GM10266 (cell line): ENCODE results near the gene PRKCB.
"Not testable (repeated sequence)": the region's sequence is repeated elsewhere in the genome, so short reads cannot be mapped to it uniquely, and the experiment has no call there.

ENCODE experiments used
- DNase-seq: peaks from one replicate; pipeline ENCODE4 v3.0.0; 2012; ENCODE audit errors: extremely low spot score
- CTCF ChIP-seq: IDR thresholded peaks from 2 replicates; pipeline ENCODE4 v1.5.1; 2012; ENCODE audit warnings: mild to moderate bottlenecking, low read depth; ENCODE audit not compliant: control insufficient read depth, insufficient read depth; ENCODE audit errors: missing control alignments

Gene PRKCB

GRCh38 chr16:24094660-24095059 is 258.9 kb downstream of the PRKCB start:
- TF ChIP-seq CTCF: no peak
- DNase-seq: no peak

GRCh38 chr16:24098896-24099295 is 263.1 kb downstream of the PRKCB start:
- TF ChIP-seq CTCF: no peak
- DNase-seq: no peak

- DNase-seq: no peak
- no peak for TF ChIP-seq CTCF
Observed at GRCh38 chr16:24101431-24101830, 265.6 kb downstream of the PRKCB start.

- no peak for TF ChIP-seq CTCF
- no peak for DNase-seq
Observed at GRCh38 chr16:24102209-24102660, 266.5 kb downstream of the PRKCB start.

- DNase-seq: not testable (repeated sequence)
Observed at GRCh38 chr16:24105471-24105870, 269.7 kb downstream of the PRKCB start.

- DNase-seq: not testable (repeated sequence)
Observed at GRCh38 chr16:24108090-24108489, 272.3 kb downstream of the PRKCB start.

GRCh38 chr16:24111724-24112302 is 276.0 kb downstream of the PRKCB start:
- no peak for TF ChIP-seq CTCF

GRCh38 chr16:24113115-24113745 is 277.4 kb downstream of the PRKCB start:
- no peak for TF ChIP-seq CTCF
- no peak for DNase-seq

More at GRCh38 chr16:24111724-24112302, 276.0 kb downstream of the PRKCB start:
- DNase-seq: no peak
